Suppressor macrophage treated with lipopolysaccharide for 4 hours (primary cell): ENCODE results near the gene CSTB.

Source experiments
- DNase-seq: peaks from one replicate; pipeline ENCODE4 v3.0.0-alpha.2; 2020

CSTB gene

DNA sequence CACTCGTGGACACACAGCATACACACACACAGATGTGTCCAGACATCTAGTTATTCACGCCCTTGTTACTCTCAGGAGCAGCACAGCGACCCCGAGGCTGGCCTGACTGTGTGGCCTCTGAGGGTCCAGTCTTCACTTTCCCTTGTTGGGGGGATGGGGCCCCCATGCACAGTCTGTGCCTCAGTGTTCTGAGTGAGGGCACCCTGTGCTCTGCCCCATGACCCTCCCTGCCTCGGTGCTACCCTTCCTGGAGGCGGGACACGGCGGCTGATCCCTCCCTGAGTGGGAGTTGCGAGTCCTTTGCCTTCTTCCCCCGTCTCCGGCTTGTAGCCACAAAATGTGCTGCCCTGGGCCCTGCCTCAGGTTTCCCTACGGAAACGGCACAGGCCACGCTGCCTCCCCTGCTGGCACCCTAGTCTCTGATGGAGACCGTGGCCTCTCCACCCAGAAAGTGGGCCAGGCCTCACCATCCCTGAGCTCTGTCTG, 8.6 kb downstream of the CSTB start:
- DNase-seq, result no peak

GRCh38 chr21:43766734-43767497, 9.2 kb downstream of the CSTB start:
- DNase-seq, result no peak

- no peak for DNase-seq
Observed at GRCh38 chr21:43764576-43765495, 11.3 kb downstream of the CSTB start.

DNA sequence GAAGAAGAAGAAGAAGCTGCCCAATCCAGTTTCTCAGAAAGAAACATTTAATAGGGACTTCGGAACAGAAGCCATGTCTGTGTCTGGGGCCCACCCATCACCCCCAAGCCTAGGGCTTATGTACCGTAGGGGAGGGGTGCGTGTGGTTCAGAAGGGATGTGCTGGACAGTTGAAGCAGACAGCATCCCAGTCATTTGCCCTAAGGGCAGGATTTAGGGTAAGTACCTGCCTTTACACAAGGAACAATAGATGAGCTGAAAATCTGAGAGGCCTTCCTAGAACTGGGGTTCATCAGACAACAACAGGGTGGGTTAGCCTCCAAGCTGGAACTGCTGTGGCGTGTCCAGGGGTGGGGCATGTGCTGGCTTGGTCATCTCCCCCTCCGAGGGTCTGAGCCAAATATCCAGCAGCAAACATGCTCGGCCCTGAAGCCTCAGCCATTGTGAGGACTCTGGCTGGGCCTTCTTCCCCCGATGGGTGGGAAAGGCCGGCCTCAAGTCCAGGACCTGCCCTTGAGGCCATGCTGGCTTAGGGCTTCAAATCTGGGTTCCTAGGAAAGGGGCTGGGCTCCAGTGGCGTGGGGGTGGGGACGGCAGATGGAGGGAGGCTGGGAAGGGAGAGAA, 12.1 kb downstream of the CSTB start:
- no peak for DNase-seq

GRCh38 chr21:43762303-43763128, 13.6 kb downstream of the CSTB start:
- DNase-seq, result no peak

DNA sequence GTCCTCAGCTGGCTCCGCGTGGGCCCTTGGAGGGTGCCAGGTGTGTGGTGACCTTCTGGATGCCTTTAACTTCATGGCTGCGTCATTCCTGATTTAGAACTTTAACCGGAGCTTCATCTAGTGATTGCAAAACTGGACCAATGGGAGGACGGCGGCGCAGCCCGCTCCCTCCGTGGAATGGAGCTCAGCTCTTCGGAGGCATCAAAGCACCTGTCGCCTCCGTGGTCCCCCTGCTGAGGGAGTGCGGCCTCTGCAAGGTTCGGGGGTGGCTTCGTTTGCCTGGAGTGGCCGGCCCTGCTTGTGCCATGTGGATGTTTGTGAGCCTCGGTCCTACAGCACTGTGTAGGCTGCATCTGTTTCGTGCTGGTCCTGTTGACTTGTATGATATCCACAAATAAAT, 14.2 kb downstream of the CSTB start:
- DNase-seq, result no peak

DNA sequence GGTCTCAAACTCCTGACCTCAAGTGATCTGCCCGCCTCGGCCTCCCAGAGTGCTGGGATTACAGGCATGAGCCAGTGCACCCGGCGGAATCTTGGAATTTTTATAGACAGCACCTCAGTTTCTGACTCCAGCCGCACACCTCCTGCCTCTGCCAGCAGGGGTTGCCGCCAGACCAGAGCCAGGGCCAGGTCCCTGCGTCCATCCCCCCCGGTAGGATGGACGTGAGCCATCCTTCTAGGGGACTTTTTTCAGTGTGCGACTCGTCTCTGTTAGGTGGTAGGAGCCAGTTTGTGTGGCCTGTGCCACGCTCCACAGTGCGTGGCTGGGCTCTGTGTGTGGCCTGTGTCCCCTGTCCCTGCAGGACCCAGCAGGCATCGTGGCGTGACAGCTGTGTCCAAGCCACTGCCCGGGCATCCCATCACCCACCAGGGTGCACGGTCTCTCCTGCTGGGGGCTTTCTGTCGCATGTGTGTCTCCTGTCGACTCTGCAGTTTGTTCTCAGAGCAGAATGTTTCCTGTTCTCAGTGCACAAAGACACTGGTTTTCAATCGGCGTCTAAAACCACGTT, 15.6 kb downstream of the CSTB start:
- no peak for DNase-seq

DNA sequence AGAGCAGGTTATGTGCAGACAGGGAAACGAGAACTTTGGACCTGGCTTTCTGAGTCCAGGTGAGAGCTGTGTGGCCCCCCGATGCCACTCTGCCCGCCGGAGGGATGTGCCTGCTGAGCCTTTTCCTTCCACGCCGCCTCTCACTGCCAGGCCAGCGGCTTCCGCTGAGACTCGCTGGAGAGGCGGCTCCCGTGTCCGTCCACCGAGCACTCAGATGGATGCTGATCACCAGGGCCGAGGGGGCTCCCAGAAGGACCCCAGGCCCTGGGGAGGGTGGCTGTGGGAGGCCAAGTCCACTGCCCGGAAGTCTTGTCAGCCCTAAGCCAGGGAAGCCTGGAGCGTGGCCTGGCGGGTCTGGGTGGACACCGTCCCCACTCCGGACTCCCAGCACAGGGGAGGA, 16.5 kb downstream of the CSTB start:
- DNase-seq, result no peak

DNA sequence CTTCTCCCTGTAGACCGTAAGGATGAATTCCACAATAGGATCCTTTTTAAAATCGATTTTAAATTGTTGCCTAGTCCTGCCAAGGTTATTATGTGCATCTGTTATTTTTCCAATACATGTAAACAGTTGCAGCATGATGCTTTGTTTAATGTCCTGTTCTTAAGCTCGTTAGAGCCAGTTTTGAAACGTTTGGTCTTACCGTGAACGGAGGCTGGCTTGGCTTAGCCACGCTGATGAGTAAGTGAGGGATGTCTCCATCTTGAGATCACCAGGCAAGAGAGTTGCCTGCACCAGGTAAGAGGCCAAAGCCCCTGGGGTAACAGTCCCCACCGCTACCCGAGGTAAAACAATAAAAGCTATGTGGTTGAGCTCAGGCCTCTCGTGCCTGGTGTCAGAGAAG, 17.3 kb downstream of the CSTB start:
- no peak for DNase-seq

- DNase-seq, result peak; percentile 84
Observed at GRCh38 chr21:43758111-43758641, 17.9 kb downstream of the CSTB start.

GRCh38 chr21:43757601-43758000, 18.5 kb downstream of the CSTB start:
- DNase-seq, result no peak

DNA sequence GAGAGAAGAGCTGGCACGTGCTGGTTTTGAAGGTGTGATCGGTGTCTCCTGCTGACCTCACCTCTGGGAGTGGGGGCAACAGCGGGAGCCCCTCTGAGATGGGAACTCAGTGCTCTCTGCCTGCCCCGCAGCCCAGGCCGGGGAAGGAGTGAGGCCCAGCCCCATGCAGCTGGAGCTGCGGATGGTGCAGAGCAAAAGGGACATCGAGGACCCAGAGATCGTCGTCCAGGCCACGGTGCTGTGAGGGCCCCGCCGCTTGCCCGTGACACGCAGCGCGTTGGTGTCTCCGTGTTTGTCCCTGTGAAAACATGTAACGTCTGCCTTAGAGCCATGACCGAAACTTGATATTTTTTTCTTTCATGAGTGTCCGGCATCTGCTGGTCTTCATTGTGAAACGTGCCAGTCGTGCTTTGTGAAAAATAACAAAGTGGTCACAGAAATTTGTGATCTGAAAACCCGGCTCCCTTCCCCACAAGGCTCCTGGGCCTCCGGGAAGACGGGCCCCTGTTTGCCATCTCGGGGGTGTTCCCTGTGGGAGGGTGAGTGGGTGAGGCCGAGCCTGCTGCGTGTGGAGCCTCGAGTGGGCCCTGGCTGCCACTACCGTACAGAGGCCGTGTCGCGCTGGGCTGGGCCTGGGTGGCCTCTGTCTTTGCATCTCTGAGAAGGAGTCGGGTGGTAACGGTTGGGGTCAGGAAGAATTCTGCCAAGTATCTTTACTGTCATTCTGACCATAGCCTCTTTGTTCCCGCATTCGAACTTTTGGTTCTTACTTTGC, 20.1 kb downstream of the CSTB start:
- no peak for DNase-seq

DNA sequence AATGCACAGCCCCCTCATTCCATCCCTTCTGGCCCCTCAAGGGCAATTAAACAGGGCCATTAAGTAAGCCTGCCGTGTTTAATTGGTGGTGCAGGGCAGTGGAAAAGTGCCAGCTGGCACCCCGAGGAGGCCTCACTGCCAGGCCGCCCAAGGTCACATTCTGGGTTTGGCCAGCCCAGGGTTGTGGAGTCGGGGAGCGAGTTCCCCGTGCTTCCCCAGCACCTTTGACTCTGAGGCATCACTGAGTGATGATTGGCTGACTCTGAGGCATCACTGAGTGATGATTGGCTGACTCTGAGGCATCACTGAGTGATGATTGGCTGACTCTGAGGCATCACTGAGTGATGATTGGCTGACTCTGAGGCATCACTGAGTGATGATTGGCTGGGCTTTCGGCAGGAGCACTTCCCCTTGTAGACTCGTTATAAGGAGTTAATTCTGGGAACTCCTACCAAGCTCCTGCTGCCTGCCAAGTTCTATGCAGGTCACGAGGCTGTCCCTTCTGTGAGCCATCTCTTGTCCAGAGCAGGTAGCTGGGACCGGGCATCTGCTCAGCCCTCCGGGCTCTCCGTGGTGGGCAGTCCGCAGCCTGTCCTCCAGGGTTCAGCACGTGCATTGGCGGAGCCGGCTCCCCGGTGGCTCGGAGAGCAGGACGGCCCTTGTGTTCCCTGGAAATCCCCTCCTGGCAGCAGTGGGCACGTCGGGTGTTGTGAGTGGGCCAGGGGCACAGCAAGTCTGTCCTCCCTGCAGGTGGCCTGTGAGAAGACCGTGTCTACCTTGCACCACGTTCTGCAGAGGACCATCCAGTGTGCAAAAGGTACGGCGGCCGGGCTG, 20.9 kb downstream of the CSTB start:
- no peak for DNase-seq

DNA sequence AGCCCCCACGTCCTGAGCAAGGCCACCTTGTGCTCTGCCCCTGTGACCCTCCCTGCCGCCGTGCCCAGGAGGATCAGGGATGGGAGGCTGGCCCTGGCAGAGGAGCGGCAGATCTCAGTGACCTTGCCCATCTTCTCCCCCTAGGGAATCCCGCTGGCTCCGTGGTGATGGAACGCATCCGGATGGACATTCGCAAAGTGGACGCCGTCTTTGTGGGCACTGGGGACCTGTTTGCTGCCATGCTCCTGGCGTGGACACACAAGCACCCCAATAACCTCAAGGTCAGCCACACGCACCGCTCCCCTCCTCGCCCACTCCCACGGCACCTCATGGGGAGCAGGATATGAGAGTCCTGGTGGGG, 22.7 kb downstream of the CSTB start:
- DNase-seq, result no peak

- DNase-seq, result no peak
Observed at GRCh38 chr21:43752758-43753438, 23.2 kb downstream of the CSTB start.

DNA sequence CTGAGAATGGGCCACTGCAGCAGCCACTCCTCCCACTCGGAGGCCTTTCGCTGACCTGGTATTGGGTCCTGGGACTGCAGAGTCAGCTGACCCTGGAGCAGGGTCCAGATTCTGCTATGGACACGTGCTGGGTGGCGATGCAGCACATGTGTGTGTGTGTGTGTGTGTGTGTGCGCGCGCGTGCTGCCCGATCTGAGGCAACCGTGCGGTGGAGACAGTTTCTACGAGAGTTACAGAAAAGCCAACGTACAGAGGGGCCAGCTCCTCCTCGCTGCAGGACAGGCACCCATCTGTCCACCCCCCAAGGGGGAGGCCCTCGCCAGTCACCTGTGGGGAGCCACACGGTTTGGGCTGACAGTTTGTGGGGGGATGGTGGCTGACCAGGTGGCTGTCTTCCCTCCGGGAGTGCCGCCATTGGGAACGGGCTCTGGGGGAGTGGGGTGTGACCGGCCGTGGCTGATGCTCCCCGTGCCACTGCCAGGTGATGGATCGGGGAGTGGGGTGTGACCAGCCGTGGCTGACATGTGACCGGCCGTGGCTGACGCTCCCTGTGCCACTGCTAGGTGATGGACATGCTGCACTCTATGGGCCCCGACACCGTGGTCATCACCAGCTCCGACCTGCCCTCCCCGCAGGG, 24.0 kb downstream of the CSTB start:
- no peak for DNase-seq

DNA sequence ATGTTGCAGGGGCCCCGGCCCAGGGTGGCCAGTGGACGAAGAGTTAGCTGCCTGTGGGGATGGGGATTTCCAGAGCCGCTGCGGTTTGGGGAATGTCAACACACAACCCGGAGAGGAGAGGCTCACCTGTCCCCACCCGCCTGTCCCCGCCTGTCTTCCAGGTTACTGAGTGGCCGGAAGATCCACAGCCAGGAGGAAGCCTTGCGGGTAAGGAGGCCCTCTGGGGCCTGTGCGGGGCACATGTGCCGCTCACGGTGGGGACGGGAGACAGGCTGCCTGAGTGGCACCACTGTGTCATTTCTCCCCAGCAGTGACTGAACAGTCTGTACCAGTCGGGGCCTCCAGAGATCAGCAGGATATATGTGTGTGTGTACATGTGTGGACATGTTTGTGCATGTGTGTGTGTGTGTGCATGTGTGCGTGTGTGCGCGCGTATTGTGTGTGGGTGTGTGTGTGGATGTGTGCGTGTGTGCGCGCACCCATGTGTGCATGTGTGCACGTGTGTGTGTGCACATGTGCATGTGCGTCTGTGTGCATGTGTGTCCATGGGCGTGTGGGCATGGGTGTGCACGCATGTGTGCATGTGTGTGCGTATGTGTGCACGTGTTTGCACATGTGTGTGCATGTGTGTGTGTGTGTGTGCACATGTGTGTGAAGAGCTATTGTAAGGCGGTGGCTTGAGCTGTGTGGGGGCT, 25.6 kb downstream of the CSTB start:
- DNase-seq, result no peak

DNA sequence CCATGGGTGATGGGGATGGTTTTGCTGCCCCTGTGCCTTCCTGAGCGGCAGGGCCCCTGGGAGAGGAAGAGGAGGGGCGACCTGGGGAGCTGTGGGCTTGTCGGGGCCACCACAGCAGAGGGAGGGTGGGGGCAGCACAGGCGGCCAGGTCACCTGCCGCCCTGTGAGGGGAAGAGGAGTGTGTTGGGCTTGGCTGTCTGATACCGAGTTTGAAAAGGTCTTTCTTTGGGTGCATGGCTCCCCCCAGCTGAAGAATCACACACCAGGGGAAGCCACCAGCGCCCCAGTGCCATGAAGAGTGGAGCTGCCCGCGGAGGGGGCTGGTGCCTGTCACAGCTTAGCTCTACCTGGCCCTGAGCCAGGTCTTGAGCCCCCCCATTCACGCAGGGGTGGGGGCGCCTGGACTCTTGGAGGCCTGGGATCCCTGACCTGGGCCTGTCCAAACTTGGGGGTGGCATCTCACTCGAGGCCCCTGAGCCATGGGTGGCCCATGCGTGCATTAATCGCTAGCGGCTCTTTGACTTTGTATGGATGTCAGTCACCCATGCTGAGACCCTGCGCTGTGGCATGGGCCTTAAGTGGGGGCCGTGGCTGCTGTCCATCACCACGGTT, 26.4 kb downstream of the CSTB start:
- no peak for DNase-seq
